ENCODE measurements around the gene SUMO3. TPM values are rescaled to one million over a fixed set of nuclear protein-coding genes. Genes with fewer than 3 reads are reported as not detected.

SUMO3 gene
- total and polyA plus RNA-seq, 2 of the 13 experiments (the other 11 are each of a cell fraction or from before 2014, with no cell fraction given), result 51.4 to 92.4 TPM

DNA sequence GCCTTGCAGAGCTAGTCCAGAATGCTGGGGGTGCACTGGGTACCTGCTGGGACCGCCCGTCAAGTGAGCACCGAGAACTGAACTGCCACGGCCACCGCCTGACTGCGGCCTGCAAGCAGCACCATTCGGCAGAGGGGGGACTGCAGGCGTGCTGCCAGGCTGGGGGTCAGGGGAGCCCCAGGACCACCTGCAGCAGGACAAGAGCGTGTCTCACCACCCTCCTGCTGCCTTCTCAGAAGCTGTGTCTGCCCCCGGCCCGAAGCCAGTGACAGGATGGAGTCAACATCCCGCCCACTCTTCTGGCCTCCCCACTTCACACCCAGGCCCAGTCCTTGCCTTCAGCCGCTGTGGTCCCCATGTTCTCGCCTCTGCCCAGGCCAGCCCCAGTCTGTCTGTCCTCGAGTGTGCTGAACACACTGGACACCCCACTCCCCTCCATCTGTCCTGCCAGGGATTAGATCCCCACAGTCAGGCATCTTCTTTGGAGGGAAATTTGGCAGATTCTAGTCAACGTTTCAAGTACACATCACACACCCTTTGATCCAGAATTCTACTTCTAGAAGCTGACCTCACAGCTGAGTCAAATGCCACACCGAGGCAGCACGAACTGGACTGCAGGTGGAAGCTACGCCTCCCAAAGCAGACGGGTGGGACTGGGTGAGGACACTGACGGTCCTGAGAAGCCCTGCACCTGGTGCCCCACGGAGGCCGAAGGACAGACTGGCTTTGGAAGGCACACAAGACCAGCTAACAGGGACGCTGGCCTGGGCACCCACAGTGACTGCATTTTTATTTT, 29.6 kb upstream of the SUMO3 start (continued):
- TF ChIP-seq, protein P1, sequence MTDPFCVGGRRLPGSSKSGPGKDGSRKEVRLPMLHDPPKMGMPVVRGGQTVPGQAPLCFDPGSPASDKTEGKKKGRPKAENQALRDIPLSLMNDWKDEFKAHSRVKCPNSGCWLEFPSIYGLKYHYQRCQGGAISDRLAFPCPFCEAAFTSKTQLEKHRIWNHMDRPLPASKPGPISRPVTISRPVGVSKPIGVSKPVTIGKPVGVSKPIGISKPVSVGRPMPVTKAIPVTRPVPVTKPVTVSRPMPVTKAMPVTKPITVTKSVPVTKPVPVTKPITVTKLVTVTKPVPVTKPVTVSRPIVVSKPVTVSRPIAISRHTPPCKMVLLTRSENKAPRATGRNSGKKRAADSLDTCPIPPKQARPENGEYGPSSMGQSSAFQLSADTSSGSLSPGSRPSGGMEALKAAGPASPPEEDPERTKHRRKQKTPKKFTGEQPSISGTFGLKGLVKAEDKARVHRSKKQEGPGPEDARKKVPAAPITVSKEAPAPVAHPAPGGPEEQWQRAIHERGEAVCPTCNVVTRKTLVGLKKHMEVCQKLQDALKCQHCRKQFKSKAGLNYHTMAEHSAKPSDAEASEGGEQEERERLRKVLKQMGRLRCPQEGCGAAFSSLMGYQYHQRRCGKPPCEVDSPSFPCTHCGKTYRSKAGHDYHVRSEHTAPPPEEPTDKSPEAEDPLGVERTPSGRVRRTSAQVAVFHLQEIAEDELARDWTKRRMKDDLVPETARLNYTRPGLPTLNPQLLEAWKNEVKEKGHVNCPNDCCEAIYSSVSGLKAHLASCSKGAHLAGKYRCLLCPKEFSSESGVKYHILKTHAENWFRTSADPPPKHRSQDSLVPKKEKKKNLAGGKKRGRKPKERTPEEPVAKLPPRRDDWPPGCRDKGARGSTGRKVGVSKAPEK (CRISPR knock-in tag; IDR thresholded peaks at IDR 0.05; ENCODE audit: borderline replicate concordance), result no peak
- TF ChIP-seq ZNF850 (CRISPR knock-in tag; conservative IDR thresholded peaks at IDR 0.05) (0 out of 2 replicates have a peak, but pooled peaks have one; percentile 14), ZNF441 (CRISPR knock-in tag; IDR thresholded peaks at IDR 0.05; ENCODE audit: borderline replicate concordance) (no peak)

DNA sequence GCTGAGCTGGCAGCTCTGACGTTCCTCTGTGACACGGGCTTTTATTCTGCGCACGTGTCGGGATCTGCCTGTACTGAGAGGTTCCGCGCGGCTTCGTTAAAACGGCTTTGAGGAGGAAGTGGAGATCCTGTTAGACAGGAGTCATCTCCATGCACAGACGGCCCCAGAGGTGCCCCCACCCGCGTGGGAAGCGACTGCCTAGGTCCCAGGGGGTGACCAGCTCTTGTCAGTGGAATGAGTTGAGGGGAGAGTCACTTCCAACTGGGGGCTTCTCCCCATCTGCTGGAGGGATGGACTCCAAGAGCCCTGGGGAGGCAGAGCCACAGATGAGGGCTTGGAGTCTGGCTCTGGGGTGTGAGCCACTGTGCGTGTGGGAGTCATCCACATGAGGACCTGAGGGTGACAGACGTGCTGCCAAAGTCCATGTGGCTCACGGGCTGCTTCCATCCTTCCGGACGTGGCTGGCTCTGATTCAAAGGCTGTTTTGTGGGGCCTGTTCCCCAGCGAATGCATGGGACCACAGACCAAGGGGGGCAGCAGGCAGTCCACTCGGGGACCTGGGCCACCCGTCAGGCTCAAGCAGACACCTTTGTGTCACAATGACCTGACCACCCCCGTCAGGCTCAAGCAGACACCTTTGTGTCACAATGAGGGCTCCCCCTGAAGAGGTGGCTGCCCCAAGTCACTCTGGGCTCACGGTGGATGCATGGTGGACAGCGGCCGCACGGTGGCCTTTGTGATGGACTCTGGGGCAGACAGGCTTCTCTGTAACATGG, 28.8 kb upstream of the SUMO3 start:
- POLR2A ChIA-PET, result interaction anchor here (0.9 to 3.0 kb wide), 4 partner anchors 23 to 44 kb away, joined by 3 to 9 read pairs (median 5); partner anchors contain the start of genes PTTG1IP and UBE2G2
- no peak for FAIRE-seq
- Histone ChIP-seq H3K36me3 (replicated peaks in 1 of 2; ENCODE audit: control insufficient read depth in 1 of 2, insufficient read depth in 2 of 2, low read length in 2 of 2) (peaks cover 19 to 30% of the 10 kb centered on the region in 2 experiments), H3K4me3 (replicated peaks in 1 of 3; ENCODE audit: insufficient read depth in 1 of 3, low read depth in 2 of 3, low read length in 3 of 3) (peak overlapping the region in 2 of 3 experiments; percentile 58 to 67; a peak in 4 of 6 replicates), H3K79me2 (ENCODE audit: insufficient read depth, low read length) (no peaks in the 10 kb centered on the region), H3K4me2 (ENCODE audit: low read depth, low read length) (peak overlapping the region; percentile 88), H3K27me3 (ENCODE audit: control insufficient read depth in 1 of 2, insufficient read depth in 2 of 2, low read length in 2 of 2) (peaks cover 0 to 26% of the 10 kb centered on the region in 2 experiments; a peak in 4 of 5 replicates), H2AFZ (ENCODE audit: low read length) (no peak overlapping the region), H3K4me1 (ENCODE audit: insufficient read depth, low read length) (peaks cover 63% of the 10 kb centered on the region), H3K27ac (ENCODE audit: extremely low read length, insufficient read depth, low read length) (peak overlapping the region; percentile 23), H3K9ac (ENCODE audit: insufficient read depth, low read depth, low read length) (peak overlapping the region; percentile 36), H3K9me3 (ENCODE audit: low read length) (no peaks in the 10 kb centered on the region), H4K20me1 (ENCODE audit: insufficient read depth, low read length) (peaks cover 36% of the 10 kb centered on the region)
- no TSS peak for BruUV-seq (replicated peaks)
- 26% methylated on average over 8 of the region's 27 CpGs for WGBS (ENCODE audit: low lambda C conversion rate)
- DNase-seq (ENCODE audit: low spot score), result peak; percentile 48
- peak; percentile 68 for ATAC-seq
- intact Hi-C loops (cut with micrococcal nuclease; ENCODE audit: unreplicated experiment) (loop anchor here (1.0 to 10.0 kb wide), 3 partner anchors 26 to 68 kb away; partner anchors contain the start of gene PTTG1IP), in situ Hi-C loops (cut with HindIII; ENCODE audit: extremely low pct_ligation_motif_present, low pct_unique_long_range_greater_than_20kb) (loop anchor here (5.0 kb wide), 2 partner anchors 44 to 66 kb away; partner anchors contain the start of gene UBE2G2)
- CTCF ChIA-PET (ENCODE audit: low intra/inter-chr PET ratio, low total read pairs), result interaction anchor here (0.9 kb wide), 1 partner anchor 46 kb away, joined by 4 read pairs; the partner anchor contains the start of gene UBE2G2
- TF ChIP-seq, protein P2, sequence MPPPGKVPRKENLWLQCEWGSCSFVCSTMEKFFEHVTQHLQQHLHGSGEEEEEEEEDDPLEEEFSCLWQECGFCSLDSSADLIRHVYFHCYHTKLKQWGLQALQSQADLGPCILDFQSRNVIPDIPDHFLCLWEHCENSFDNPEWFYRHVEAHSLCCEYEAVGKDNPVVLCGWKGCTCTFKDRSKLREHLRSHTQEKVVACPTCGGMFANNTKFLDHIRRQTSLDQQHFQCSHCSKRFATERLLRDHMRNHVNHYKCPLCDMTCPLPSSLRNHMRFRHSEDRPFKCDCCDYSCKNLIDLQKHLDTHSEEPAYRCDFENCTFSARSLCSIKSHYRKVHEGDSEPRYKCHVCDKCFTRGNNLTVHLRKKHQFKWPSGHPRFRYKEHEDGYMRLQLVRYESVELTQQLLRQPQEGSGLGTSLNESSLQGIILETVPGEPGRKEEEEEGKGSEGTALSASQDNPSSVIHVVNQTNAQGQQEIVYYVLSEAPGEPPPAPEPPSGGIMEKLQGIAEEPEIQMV (CRISPR knock-in tag; IDR thresholded peaks at IDR 0.05; ENCODE audit: low read depth), result peak; percentile 30
- TF ChIP-seq, protein P3, sequence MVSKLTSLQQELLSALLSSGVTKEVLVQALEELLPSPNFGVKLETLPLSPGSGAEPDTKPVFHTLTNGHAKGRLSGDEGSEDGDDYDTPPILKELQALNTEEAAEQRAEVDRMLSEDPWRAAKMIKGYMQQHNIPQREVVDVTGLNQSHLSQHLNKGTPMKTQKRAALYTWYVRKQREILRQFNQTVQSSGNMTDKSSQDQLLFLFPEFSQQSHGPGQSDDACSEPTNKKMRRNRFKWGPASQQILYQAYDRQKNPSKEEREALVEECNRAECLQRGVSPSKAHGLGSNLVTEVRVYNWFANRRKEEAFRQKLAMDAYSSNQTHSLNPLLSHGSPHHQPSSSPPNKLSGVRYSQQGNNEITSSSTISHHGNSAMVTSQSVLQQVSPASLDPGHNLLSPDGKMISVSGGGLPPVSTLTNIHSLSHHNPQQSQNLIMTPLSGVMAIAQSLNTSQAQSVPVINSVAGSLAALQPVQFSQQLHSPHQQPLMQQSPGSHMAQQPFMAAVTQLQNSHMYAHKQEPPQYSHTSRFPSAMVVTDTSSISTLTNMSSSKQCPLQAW (CRISPR knock-in tag; IDR thresholded peaks at IDR 0.05), result peak; percentile 57; the same call in 1 of the 2 replicates
- TF ChIP-seq MEF2D (CRISPR knock-in tag; IDR thresholded peaks at IDR 0.05) (no peak), ZBTB7B (CRISPR knock-in tag; IDR thresholded peaks at IDR 0.05) (peak; percentile 33; the same call in 1 of the 2 replicates), LCORL (IDR thresholded peaks at IDR 0.05) (no peak), LCORL (CRISPR knock-in tag; IDR thresholded peaks at IDR 0.05) (peak; percentile 78), NKX3-1 (CRISPR knock-in tag; IDR thresholded peaks at IDR 0.05) (no peak), ZNF138 (CRISPR knock-in tag; IDR thresholded peaks at IDR 0.05; ENCODE audit: low read depth) (0 out of 2 replicates have a peak, but pooled peaks have one; percentile 7), MNT (IDR thresholded peaks at IDR 0.05) (peak; percentile 33; the same call in 1 of the 2 replicates)
